ENCODE data around the gene IGSF11. TPM values are rescaled to one million over a fixed set of nuclear protein-coding genes. Genes with fewer than 3 reads are reported as not detected.

Gene IGSF11
- total and polyA plus RNA-seq, 9 of the 15 experiments (the other 6 are each of a cell fraction or from before 2014, with no cell fraction given) = 1.2 to 2.8 (median 1.7) TPM

GRCh38 chr3:118991775-118992174 lies 42.9 kb downstream of the IGSF11 start:
- DNase-seq (ENCODE audit: extremely low read depth in 1 of 4, low spot score in 3 of 4) (no peak), FAIRE-seq (no peak), ATAC-seq (no peak)
- H3K9ac ChIP-seq (ENCODE audit: insufficient read depth in 1 of 2, low read depth in 2 of 2, low read length in 2 of 2) = no peak overlapping the region
- WGBS (ENCODE audit: insufficient coverage, low coverage, missing lambda C conversion rate) = 37% methylated on average over 2 of the region's 3 CpGs
- no TSS peak for BruUV-seq (replicated peaks)
- no peaks in the 10 kb centered on the region for H4K20me1 ChIP-seq (replicated peaks; ENCODE audit: control insufficient read depth, insufficient read depth, low read length)
- no peaks in the 10 kb centered on the region for H3K9me3 ChIP-seq (replicated peaks; ENCODE audit: control insufficient read depth, insufficient read depth, low read depth, low read length)
- no peak overlapping the region for H3K27ac ChIP-seq (ENCODE audit: extremely low read depth, low read depth, low read length)
- H3K4me3 ChIP-seq = no peak overlapping the region
- intact Hi-C loops (cut with micrococcal nuclease) (no loop called here), in situ Hi-C loops (cut with MboI) (no loop called here)
- ChIA-PET CTCF (ENCODE audit: low intra/inter-chr PET ratio) (no interaction called here), POLR2A (no interaction called here)
- H3K27me3 ChIP-seq (ENCODE audit: control insufficient read depth in 2 of 2, insufficient read depth in 2 of 2, low read length in 2 of 2) = no peaks in the 10 kb centered on the region
- no peaks in the 10 kb centered on the region; a peak in 1 of 5 replicates for H3K4me1 ChIP-seq (replicated peaks in 1 of 2; ENCODE audit: control insufficient read depth in 2 of 2, insufficient read depth in 2 of 2, low read length in 2 of 2)
- no peaks in the 10 kb centered on the region for H3K36me3 ChIP-seq (ENCODE audit: control insufficient read depth, insufficient read depth, low read length)
- H2AFZ ChIP-seq (ENCODE audit: low read depth, low read length) = no peak overlapping the region
- TF ChIP-seq FOXA1 (IDR thresholded peaks at IDR 0.05; ENCODE audit: borderline replicate concordance) = no peak
- no peak for TF ChIP-seq JUNB (CRISPR knock-in tag; conservative IDR thresholded peaks at IDR 0.05)
- no peak for TF ChIP-seq GATA2 (CRISPR knock-in tag; IDR thresholded peaks at IDR 0.05)
- no peaks in the 10 kb centered on the region for H3K9me1 ChIP-seq (ENCODE audit: control insufficient read depth, insufficient read depth, low read length)
- no peak overlapping the region for H3K4me2 ChIP-seq (ENCODE audit: insufficient read depth, low read length)
- no peaks in the 10 kb centered on the region for H3K79me2 ChIP-seq (ENCODE audit: control insufficient read depth, insufficient read depth, low read length)

- H3K9ac ChIP-seq (ENCODE audit: insufficient read depth in 1 of 2, low read depth in 2 of 2, low read length in 2 of 2) = no peak overlapping the region
- TF ChIP-seq ZNF3 (CRISPR knock-in tag; IDR thresholded peaks at IDR 0.05) = no peak
- TF ChIP-seq YBX1 (IDR thresholded peaks at IDR 0.05) = no peak
- TF ChIP-seq RBFOX2 (IDR thresholded peaks at IDR 0.05; ENCODE audit: low read depth, low read length) = no peak
- TF ChIP-seq SAFB (IDR thresholded peaks at IDR 0.05; ENCODE audit: borderline replicate concordance, low read depth, low read length) = no peak
- no peak for TF ChIP-seq GTF3C2 (IDR thresholded peaks at IDR 0.05; ENCODE audit: borderline replicate concordance, extremely low read depth, insufficient read length)
- no peak for TF ChIP-seq KAT7 (CRISPR knock-in tag; IDR thresholded peaks at IDR 0.05; ENCODE audit: borderline replicate concordance)
- TF ChIP-seq FOXJ2 (tag; IDR thresholded peaks at IDR 0.05) = no peak
- TF ChIP-seq GATA2 (CRISPR knock-in tag; IDR thresholded peaks at IDR 0.05) = no peak
- no peak for TF ChIP-seq GTF2A2 (tag; IDR thresholded peaks at IDR 0.05)
- TF ChIP-seq IRF2 (CRISPR knock-in tag; IDR thresholded peaks at IDR 0.05) = no peak
Measured at GRCh38 chr3:118990823-118991560, 43.7 kb downstream of the IGSF11 start.

More at GRCh38 chr3:118990823-118991560, 43.7 kb downstream of the IGSF11 start:
- no peaks in the 10 kb centered on the region for H3K79me2 ChIP-seq (ENCODE audit: control insufficient read depth, insufficient read depth, low read length)
- no peak overlapping the region for H2AFZ ChIP-seq (ENCODE audit: low read depth, low read length)
- ChIA-PET POLR2A (no interaction called here), CTCF (ENCODE audit: low intra/inter-chr PET ratio) (no interaction called here)
- H3K4me3 ChIP-seq = no peak overlapping the region
- H3K27me3 ChIP-seq (ENCODE audit: control insufficient read depth in 2 of 2, insufficient read depth in 2 of 2, low read length in 2 of 2) = no peaks in the 10 kb centered on the region
- H3K9me3 ChIP-seq (replicated peaks; ENCODE audit: control insufficient read depth, insufficient read depth, low read depth, low read length) = no peaks in the 10 kb centered on the region
- no peaks in the 10 kb centered on the region for H4K20me1 ChIP-seq (replicated peaks; ENCODE audit: control insufficient read depth, insufficient read depth, low read length)
- DNase-seq (ENCODE audit: extremely low read depth in 1 of 4, low spot score in 3 of 4) = no peak
- no peak overlapping the region for H3K4me2 ChIP-seq (ENCODE audit: insufficient read depth, low read length)
- FAIRE-seq = no peak
- no TSS peak for BruUV-seq (replicated peaks)
- no peaks in the 10 kb centered on the region for H3K36me3 ChIP-seq (ENCODE audit: control insufficient read depth, insufficient read depth, low read length)
- no peak for ATAC-seq
- no peak overlapping the region for H3K27ac ChIP-seq (ENCODE audit: extremely low read depth, low read depth, low read length)
- 22% methylated on average over 3 of the region's 3 CpGs for WGBS (ENCODE audit: insufficient coverage, low coverage, missing lambda C conversion rate)
- in situ Hi-C loops (cut with MboI) = no loop called here
- intact Hi-C loops (cut with micrococcal nuclease) = no loop called here
- H3K9me1 ChIP-seq (ENCODE audit: control insufficient read depth, insufficient read depth, low read length) = no peaks in the 10 kb centered on the region
- H3K4me1 ChIP-seq (replicated peaks in 1 of 2; ENCODE audit: control insufficient read depth in 2 of 2, insufficient read depth in 2 of 2, low read length in 2 of 2) = peaks cover 0 to 1% of the 10 kb centered on the region in 2 experiments; a peak in 3 of 5 replicates
